ENCODE results near the gene TCP10L. TPM values are rescaled to one million over a fixed set of nuclear protein-coding genes. Genes with fewer than 3 reads are reported as not detected.

TCP10L gene
- total RNA-seq, 2 experiments from 2014 or later, result 0.34 to 0.41 TPM

GRCh38 chr21:32605469-32605868, 20.1 kb upstream of the TCP10L start:
- Mint-ChIP-seq H3K4me3 (no peak overlapping the region), H3K27me3 (no peaks in the 10 kb centered on the region), H3K36me3 (ENCODE audit: low read depth) (peaks cover 86% of the 10 kb centered on the region), H3K9me3 (no peaks in the 10 kb centered on the region), H3K4me1 (ENCODE audit: low read depth) (peaks cover 6% of the 10 kb centered on the region), H3K27ac (no peak overlapping the region)
- no peaks in the 10 kb centered on the region for H3K27me3 ChIP-seq (ENCODE audit: control insufficient read depth in 1 of 2, insufficient read depth in 2 of 2, low read length in 2 of 2)
- DNase-seq (no peak), ATAC-seq (ENCODE audit: poor library complexity) (no peak)
- no peak overlapping the region for H3K4me3 ChIP-seq (ENCODE audit: low read length)
- POLR2A ChIA-PET, result interaction anchor here (0.5 kb wide), 1 partner anchor 701 kb away, joined by 3 read pairs; no protein-coding TSS in a partner anchor
- peaks cover 78% of the 10 kb centered on the region for H3K36me3 ChIP-seq (ENCODE audit: insufficient read depth, low read length)
- H3K27ac ChIP-seq (ENCODE audit: low read depth in 1 of 2, low read length in 2 of 2), result no peak overlapping the region
- H3K9me3 ChIP-seq (ENCODE audit: control insufficient read depth in 1 of 2, insufficient read depth in 1 of 2, low read length in 2 of 2), result no peaks in the 10 kb centered on the region
- H3K4me1 ChIP-seq (ENCODE audit: insufficient read depth, low read length), result peaks cover 6% of the 10 kb centered on the region
- TF ChIP-seq CTCF (IDR thresholded peaks at IDR 0.05), result no peak
- CTCF ChIA-PET, result no interaction called here
- intact Hi-C loops (cut with DNase I, micrococcal nuclease), result no loop called here

GRCh38 chr21:32604464-32604863, 19.1 kb upstream of the TCP10L start:
- POLR2A ChIA-PET, result no interaction called here
- H3K36me3 ChIP-seq (ENCODE audit: insufficient read depth, low read length), result peaks cover 80% of the 10 kb centered on the region
- H3K36me3 Mint-ChIP-seq (ENCODE audit: low read depth), result peaks cover 87% of the 10 kb centered on the region

GRCh38 chr21:32603131-32603530, 17.8 kb upstream of the TCP10L start:
- ChIA-PET CTCF (no interaction called here), POLR2A (no interaction called here)
- no peak overlapping the region for H3K4me3 Mint-ChIP-seq
- no peaks in the 10 kb centered on the region for H3K4me1 Mint-ChIP-seq (ENCODE audit: low read depth)
- H3K9me3 Mint-ChIP-seq, result no peaks in the 10 kb centered on the region
- intact Hi-C loops (cut with DNase I, micrococcal nuclease), result no loop called here
- no peak overlapping the region for H3K27ac Mint-ChIP-seq
- peaks cover 81% of the 10 kb centered on the region for H3K36me3 Mint-ChIP-seq (ENCODE audit: low read depth)
- no peak overlapping the region for H3K27ac ChIP-seq (ENCODE audit: low read depth in 1 of 2, low read length in 2 of 2)
- H3K36me3 ChIP-seq (ENCODE audit: insufficient read depth, low read length), result peaks cover 67% of the 10 kb centered on the region
- no peak for DNase-seq
- no peaks in the 10 kb centered on the region for H3K27me3 ChIP-seq (ENCODE audit: control insufficient read depth in 1 of 2, insufficient read depth in 2 of 2, low read length in 2 of 2)
- H3K4me1 ChIP-seq (ENCODE audit: insufficient read depth, low read length), result no peaks in the 10 kb centered on the region
- ATAC-seq (ENCODE audit: poor library complexity), result no peak
- H3K27me3 Mint-ChIP-seq, result no peaks in the 10 kb centered on the region
- no peaks in the 10 kb centered on the region for H3K9me3 ChIP-seq (ENCODE audit: control insufficient read depth in 1 of 2, insufficient read depth in 1 of 2, low read length in 2 of 2)
- no peak for TF ChIP-seq CTCF (IDR thresholded peaks at IDR 0.05)
- H3K4me3 ChIP-seq (ENCODE audit: low read length), result no peak overlapping the region

More at GRCh38 chr21:32604464-32604863, 19.1 kb upstream of the TCP10L start:
- Histone ChIP-seq H3K4me3 (ENCODE audit: low read length) (no peak overlapping the region), H3K27me3 (ENCODE audit: control insufficient read depth in 1 of 2, insufficient read depth in 2 of 2, low read length in 2 of 2) (no peaks in the 10 kb centered on the region), H3K9me3 (ENCODE audit: control insufficient read depth in 1 of 2, insufficient read depth in 1 of 2, low read length in 2 of 2) (no peaks in the 10 kb centered on the region), H3K27ac (ENCODE audit: low read depth in 1 of 2, low read length in 2 of 2) (no peak overlapping the region), H3K4me1 (ENCODE audit: insufficient read depth, low read length) (no peaks in the 10 kb centered on the region)
- CTCF ChIA-PET, result no interaction called here
- Mint-ChIP-seq H3K4me1 (ENCODE audit: low read depth) (peaks cover 6% of the 10 kb centered on the region), H3K9me3 (no peaks in the 10 kb centered on the region), H3K27me3 (no peaks in the 10 kb centered on the region), H3K27ac (no peak overlapping the region), H3K4me3 (no peak overlapping the region)
- intact Hi-C loops (cut with DNase I, micrococcal nuclease), result no loop called here
- ATAC-seq (ENCODE audit: poor library complexity) (no peak), DNase-seq (no peak)
- no peak for TF ChIP-seq CTCF (IDR thresholded peaks at IDR 0.05)

All from CD4-positive, alpha-beta T cell (primary cell).